B cell (primary cell): ENCODE results near the gene SAMSN1. TPM values are rescaled to one million over a fixed set of nuclear protein-coding genes. Genes with fewer than 3 reads are reported as not detected.

ENCODE experiments used
- ATAC-seq: fragments of 200-7000 bp; cut with Tn5 transposase; one replicate; pipeline ENCODE4 v1.10.0; 2021; ENCODE audit warnings: low read depth, mild to moderate bottlenecking, moderate number of reproducible peaks, moderate library complexity
- CTCF ChIA-PET: fragments of 350-600 bp; sonication (Branson Sonifier 250); formaldehyde crosslinking; loops from one replicate; lab custom pipeline; 2021; ENCODE audit warnings: antibody characterized with exemption, inconsistent platforms; lab: Charles Lee
- POLR2A ChIA-PET: fragments of 350-600 bp; sonication (Branson Sonifier 250); formaldehyde crosslinking; loops from one replicate; lab custom pipeline; 2021; ENCODE audit warnings: antibody characterized with exemption; lab: Charles Lee
- DNase-seq: peaks from one replicate; pipeline ENCODE4 v3.0.0; 2013
- H2AFZ ChIP-seq: 2 replicates; pipeline ENCODE4 v1.6.1; 2012; ENCODE audit warnings: mild to moderate bottlenecking, low read depth, low read length; ENCODE audit not compliant: insufficient read depth, poor library complexity, severe bottlenecking
- H3K27ac ChIP-seq, 2 donors: 1 replicate in 1 of 2; 2 replicates in 1 of 2; pipeline ENCODE4 v1.5.1; 2012 to 2013; ENCODE audit warnings: low read length in 2 of 2, mild to moderate bottlenecking in 2 of 2, moderate library complexity in 1 of 2
- H3K27me3 ChIP-seq, 4 experiments: fragments of 200-600 bp in 1 of 4; sonication (generic) in 1 of 4; replicated peaks in 1 of 4; 1 replicate in 2 of 4; 2 replicates in 2 of 4; pipeline versions ENCODE4 v1.6.1 to v1.7.0; 2013 to 2016; ENCODE audit warnings: low read length in 3 of 4, mild to moderate bottlenecking in 2 of 4, mixed read lengths in 1 of 4, moderate library complexity in 1 of 4; ENCODE audit not compliant: insufficient read depth in 4 of 4, control insufficient read depth in 3 of 4; ENCODE audit errors: control extremely low read depth in 1 of 4
- H3K36me3 ChIP-seq, 2 experiments: replicated peaks in 1 of 2; 1 replicate in 1 of 2; 2 replicates in 1 of 2; pipeline versions ENCODE4 v1.6.1 to v1.7.1; 2013; ENCODE audit warnings: low read length in 1 of 2; ENCODE audit not compliant: insufficient read depth in 2 of 2, control insufficient read depth in 1 of 2; ENCODE audit errors: control extremely low read depth in 1 of 2, extremely low read depth in 1 of 2
- H3K4me1 ChIP-seq, 2 donors: fragments of 200-600 bp in 1 of 2; sonication (generic) in 1 of 2; 1 replicate in 1 of 2; 2 replicates in 1 of 2; pipeline versions ENCODE4 v1.5.1 to v1.6.1; 2013 to 2017; ENCODE audit warnings: low read length in 2 of 2; ENCODE audit not compliant: control insufficient read depth in 2 of 2, insufficient read depth in 2 of 2
- H3K4me2 ChIP-seq: replicated peaks from 2 replicates; pipeline ENCODE3; 2012; ENCODE audit warnings: mild to moderate bottlenecking, low read depth, low read length; ENCODE audit not compliant: poor library complexity, severe bottlenecking
- H3K4me3 ChIP-seq, 5 experiments: fragments of 200-600 bp in 1 of 5; sonication (generic) in 1 of 5; 1 replicate in 3 of 5; 2 replicates in 2 of 5; pipeline versions ENCODE4 v1.5.1 to v1.7.0; 2011 to 2016; ENCODE audit warnings: low read length in 4 of 5, mild to moderate bottlenecking in 4 of 5, low read depth in 2 of 5, control low read depth in 1 of 5, moderate library complexity in 1 of 5; ENCODE audit not compliant: insufficient read depth in 1 of 5; ENCODE audit errors: control extremely low read depth in 1 of 5, extremely low read depth in 1 of 5
- H3K79me2 ChIP-seq: fragments of 200-600 bp; sonication (generic); one replicate; pipeline ENCODE4 v1.6.0; 2016; ENCODE audit warnings: low read length; ENCODE audit not compliant: control insufficient read depth, insufficient read depth
- H3K9ac ChIP-seq: fragments of 200-600 bp; sonication (generic); 2 replicates; pipeline ENCODE4 v1.6.1; 2017; ENCODE audit warnings: mild to moderate bottlenecking, low read length, moderate library complexity
- H3K9me3 ChIP-seq, 3 donors: one replicate each; pipeline versions ENCODE4 v1.6.1 to v1.7.1; 2013; ENCODE audit warnings: low read length in 2 of 3; ENCODE audit not compliant: control insufficient read depth in 2 of 3, insufficient read depth in 1 of 3; ENCODE audit errors: control extremely low read depth in 1 of 3
- H4K20me1 ChIP-seq: 2 replicates; pipeline ENCODE4 v1.6.0; 2012; ENCODE audit warnings: mild to moderate bottlenecking, low read length; ENCODE audit not compliant: insufficient read depth, control insufficient read depth, poor library complexity, severe bottlenecking
- H3K27ac Mint-ChIP-seq: one replicate; pipeline ENCODE4 v1.8.0; 2021; ENCODE audit warnings: mixed read lengths
- H3K27me3 Mint-ChIP-seq: one replicate; pipeline ENCODE4 v1.8.0; 2021; ENCODE audit warnings: mixed read lengths
- H3K4me1 Mint-ChIP-seq: one replicate; pipeline ENCODE4 v1.8.0; 2021; ENCODE audit warnings: mixed read lengths
- H3K4me3 Mint-ChIP-seq: one replicate; pipeline ENCODE4 v1.8.0; 2021; ENCODE audit warnings: mixed read lengths
- H3K9me3 Mint-ChIP-seq: one replicate; pipeline ENCODE4 v1.8.0; 2022; ENCODE audit warnings: mixed read lengths; ENCODE audit not compliant: insufficient read depth
- CTCF ChIP-seq: fragments of 200-600 bp; IDR thresholded peaks from one replicate; pipeline ENCODE4 v1.8.0; 2022; ENCODE audit warnings: antibody characterized with exemption, mild to moderate bottlenecking
- EZH2 ChIP-seq: IDR thresholded peaks from 2 replicates; pipeline ENCODE4 v1.6.1; 2012; ENCODE audit warnings: borderline replicate concordance, low read depth, mild to moderate bottlenecking, moderate library complexity, low read length; ENCODE audit not compliant: insufficient read depth, poor library complexity, severe bottlenecking
- WGBS: methylation state at CpG from one replicate; pipeline ENCODE4 v1.1.5; 2013; ENCODE audit warnings: missing lambda C conversion rate; ENCODE audit not compliant: insufficient coverage; 5-methylcytosine and 5-hydroxymethylcytosine counted together
- intact Hi-C: fragments of 100-400 bp; cut with micrococcal nuclease; formaldehyde crosslinking; loops from one replicate; pipeline ENCODE4 v1.10.0; 2022
- polyA plus RNA-seq: library from polyadenylated mRNA; depleted of rRNA; stranded (reverse); fragments of >200 nt; gene quantifications from 2 replicates; pipeline ENCODE4 v1.2.3, GENCODE V29; 2012
- total RNA-seq, 2 donors: library from RNA; stranded (reverse); fragments of 120-200 nt in 1 of 2; gene quantifications; 1 replicate in 1 of 2; 2 replicates in 1 of 2; pipeline versions ENCODE4 v1.2.3 to v1.2.4, GENCODE V29; 2013 to 2022

Gene SAMSN1
- total and polyA plus RNA-seq, 2 donors (not counting 1 experiment from before 2014, with no cell fraction given): 8.7 to 53.1 TPM

DNA sequence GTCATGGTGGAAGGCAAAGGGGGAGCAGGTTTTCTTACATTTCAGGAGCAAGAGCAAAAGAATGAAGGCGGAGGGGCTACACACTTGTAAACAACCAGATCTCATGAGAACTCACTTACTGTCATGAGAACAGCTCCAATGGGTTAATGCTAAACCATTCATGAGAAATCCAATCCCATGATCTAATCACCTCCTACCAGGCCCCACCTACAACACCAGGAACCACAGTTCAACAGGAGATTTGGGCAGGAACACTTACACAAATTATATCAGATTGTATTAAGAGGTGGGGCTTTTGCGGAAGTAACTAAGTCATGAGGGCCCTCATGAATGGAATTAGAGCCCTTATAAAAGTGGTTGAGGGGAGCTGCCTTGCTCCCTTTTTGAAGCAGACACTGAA lies 48.9 kb upstream of the SAMSN1 start:
- peaks cover 3 to 8% of the 10 kb centered on the region in 2 donors for H3K4me1 ChIP-seq
- no peaks in the 10 kb centered on the region for H3K27me3 ChIP-seq
- no peak overlapping the region for H3K4me2 ChIP-seq
- Mint-ChIP-seq H3K27me3 (no peaks in the 10 kb centered on the region), H3K9me3 (peaks cover 2% of the 10 kb centered on the region), H3K4me1 (peaks cover 14% of the 10 kb centered on the region), H3K4me3 (no peak overlapping the region), H3K27ac (no peak overlapping the region)
- ATAC-seq: no peak
- ChIA-PET POLR2A (no interaction called here), CTCF (no interaction called here)
- H3K9ac ChIP-seq: no peak overlapping the region
- no peaks in the 10 kb centered on the region for H3K36me3 ChIP-seq
- H3K27ac ChIP-seq: no peak overlapping the region
- H3K9me3 ChIP-seq: peaks cover 0 to 5% (median 0%) of the 10 kb centered on the region in 3 donors
- H3K79me2 ChIP-seq: no peaks in the 10 kb centered on the region
- intact Hi-C loops: loop anchor here (5.0 kb wide), 1 partner anchor 48 kb away; the partner anchor contains the start of gene SAMSN1
- no peaks in the 10 kb centered on the region for H4K20me1 ChIP-seq
- DNase-seq: no peak
- TF ChIP-seq CTCF: no peak
- no peak for TF ChIP-seq EZH2
- no peak overlapping the region for H3K4me3 ChIP-seq
- WGBS: no CpG with 5 or more reads among the region's 2 CpGs
- no peak overlapping the region for H2AFZ ChIP-seq

DNA sequence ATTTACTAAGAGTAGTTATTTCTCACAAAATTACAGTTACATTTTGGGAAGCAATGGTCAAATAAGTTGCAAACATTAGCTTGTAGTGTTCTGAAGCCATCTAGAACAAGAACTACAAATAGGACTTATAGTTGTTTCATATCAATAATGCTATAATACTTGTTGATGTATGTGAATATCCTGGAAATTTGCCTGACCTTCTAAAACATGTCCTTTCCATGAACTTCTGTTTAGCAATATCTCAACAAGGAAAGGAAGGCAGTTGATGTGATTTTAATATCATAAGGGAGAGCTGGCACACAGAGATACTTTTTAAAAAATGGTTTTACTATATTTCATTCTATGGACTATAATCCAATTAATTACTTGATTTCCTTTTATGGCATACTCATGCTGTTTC lies 47.1 kb upstream of the SAMSN1 start:
- Histone ChIP-seq H3K4me1 (peaks cover 3 to 8% of the 10 kb centered on the region in 2 donors), H3K27me3 (no peaks in the 10 kb centered on the region), H3K79me2 (no peaks in the 10 kb centered on the region), H2AFZ (no peak overlapping the region), H3K36me3 (no peaks in the 10 kb centered on the region), H3K9me3 (peaks cover 0 to 5% (median 0%) of the 10 kb centered on the region in 3 donors), H4K20me1 (no peaks in the 10 kb centered on the region), H3K27ac (no peak overlapping the region), H3K9ac (no peak overlapping the region), H3K4me3 (no peak overlapping the region), H3K4me2 (no peak overlapping the region)
- CTCF ChIA-PET: no interaction called here
- no peaks in the 10 kb centered on the region for H3K27me3 Mint-ChIP-seq
- peaks cover 20% of the 10 kb centered on the region for H3K4me1 Mint-ChIP-seq
- DNase-seq: no peak
- no peak overlapping the region for H3K4me3 Mint-ChIP-seq
- intact Hi-C loops: loop anchor here (5.0 kb wide), 1 partner anchor 46 kb away; the partner anchor contains the start of gene SAMSN1
- no peak for ATAC-seq
- POLR2A ChIA-PET: no interaction called here
- H3K9me3 Mint-ChIP-seq: peaks cover 6% of the 10 kb centered on the region
- H3K27ac Mint-ChIP-seq: no peak overlapping the region
- TF ChIP-seq CTCF: no peak
- no peak for TF ChIP-seq EZH2
